Upper lobe of left lung (tissue), 6 donors: ENCODE measurements around the gene FAM81A. TPM values are rescaled to one million over a fixed set of nuclear protein-coding genes. Genes with fewer than 3 reads are reported as not detected.
"Not testable (repeated sequence)": the region's sequence is repeated elsewhere in the genome, so short reads cannot be mapped to it uniquely, and the experiment has no call there.

Source experiments
- ATAC-seq, 2 donors: fragments of 200-7000 bp; cut with Tn5 transposase; one replicate each; pipeline ENCODE4 v1.9.1; 2022; ENCODE audit warnings: mild to moderate bottlenecking in 2 of 2, moderate library complexity in 2 of 2; ENCODE audit not compliant: low FRiP score in 2 of 2
- DNase-seq, 2 donors: peaks; one replicate each; pipeline ENCODE4 v3.0.0-alpha.2; 2019 to 2020
- H3K27ac ChIP-seq, 4 donors: fragments of 200-600 bp; sonication (generic); one replicate each; pipeline ENCODE4 v1.5.1; 2016 to 2019
- H3K27me3 ChIP-seq, 4 donors: fragments of 200-600 bp; sonication (generic); one replicate each; pipeline ENCODE4 v1.5.1; 2017 to 2019
- H3K36me3 ChIP-seq, 4 donors: fragments of 200-600 bp; sonication (generic); one replicate each; pipeline ENCODE4 v1.5.1; 2016 to 2019
- H3K4me1 ChIP-seq, 4 donors: fragments of 200-600 bp; sonication (generic); one replicate each; pipeline ENCODE4 v1.5.1; 2018 to 2019
- H3K4me3 ChIP-seq, 4 donors: fragments of 200-600 bp; sonication (generic); one replicate each; pipeline ENCODE4 v1.5.1; 2017 to 2019; ENCODE audit warnings: mild to moderate bottlenecking in 2 of 4, moderate library complexity in 1 of 4
- H3K9me3 ChIP-seq, 4 donors: fragments of 200-600 bp; sonication (generic); one replicate each; pipeline ENCODE4 v1.5.1; 2018 to 2019
- CTCF ChIP-seq, 6 experiments: fragments of 450-650 bp in 4 of 6; fragments of 200-600 bp in 2 of 6; sonication (generic) in 2 of 6; IDR thresholded peaks; one replicate each; pipeline ENCODE4 v1.5.1; 2016 to 2019; ENCODE audit warnings: antibody characterized with exemption in 6 of 6
- EP300 ChIP-seq, 4 donors: sonication (generic); formaldehyde crosslinking; IDR thresholded peaks; one replicate each; pipeline ENCODE4 v1.5.1; 2017; ENCODE audit warnings: antibody characterized with exemption in 4 of 4, control low read depth in 2 of 4
- POLR2A ChIP-seq, 4 donors: fragments of 450-650 bp; IDR thresholded peaks; one replicate each; pipeline ENCODE4 v1.5.1; 2016 to 2017; ENCODE audit warnings: antibody characterized with exemption in 4 of 4, mild to moderate bottlenecking in 2 of 4
- POLR2AphosphoS5 ChIP-seq, 2 donors: sonication (generic); formaldehyde crosslinking; IDR thresholded peaks; one replicate each; pipeline ENCODE4 v1.5.1; 2017; ENCODE audit warnings: antibody characterized with exemption in 2 of 2
- WGBS, 2 donors: methylation state at CpG; one replicate each; pipeline ENCODE4 v1.1.5; 2017 to 2018; 5-methylcytosine and 5-hydroxymethylcytosine counted together
- total RNA-seq, 6 donors: library from RNA; depleted of rRNA in 4 of 6; stranded (reverse); fragments of >200 nt in 4 of 6; gene quantifications; one replicate each; pipeline versions ENCODE4 v1.1.0 to v1.2.1, GENCODE V29; 2016 to 2021
- donor health status: DM: no; HTN: no; CAD: no; lungs with moderate emphysema.
- donor health status: DM: no; HTN: yes; CAD: no; lungs with severe emphysema.

Gene FAM81A
- total RNA-seq, 6 donors from 2014 or later = 0.11 to 10.8 (median 0.80) TPM; not detected in 1

DNA sequence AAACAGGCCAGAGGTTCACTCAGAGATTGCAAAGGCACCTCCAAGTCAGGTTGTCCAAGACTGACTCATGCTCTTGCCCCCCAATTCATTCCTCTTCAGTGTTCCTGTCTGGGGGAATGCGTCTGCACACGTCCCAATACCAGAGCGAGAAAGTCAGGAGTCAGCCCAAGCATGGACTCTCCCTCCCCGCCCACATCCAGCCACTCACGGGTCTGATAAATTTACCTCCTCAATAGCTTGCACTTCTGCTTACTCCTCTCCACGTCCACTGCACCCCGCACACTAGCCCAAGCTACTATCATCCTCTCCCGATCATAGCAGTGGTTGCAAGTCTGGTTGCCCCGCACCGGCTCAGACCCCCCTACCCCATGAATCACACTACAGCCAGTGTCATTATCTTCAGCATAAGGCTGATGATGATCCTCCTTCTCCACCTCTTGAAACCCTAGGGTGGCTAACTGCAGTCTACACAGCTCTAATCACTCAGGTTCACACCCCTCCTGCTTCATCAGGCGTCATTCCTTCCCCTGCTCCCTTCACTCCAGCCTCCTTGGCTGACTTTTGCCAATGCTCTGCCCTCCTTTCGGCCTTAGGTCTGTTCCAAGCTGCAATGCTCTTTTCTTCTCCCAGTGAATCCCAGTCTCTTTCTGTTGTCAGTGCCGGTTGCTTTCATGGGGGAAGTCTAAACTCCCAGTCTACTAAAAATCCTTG lies 37.7 kb upstream of the FAM81A start:
- DNase-seq = no peak
- peak in 1 of 2 donors; percentile 43 for ATAC-seq
- no peaks in the 10 kb centered on the region for H3K36me3 ChIP-seq
- no peaks in the 10 kb centered on the region for H3K4me1 ChIP-seq
- H3K27me3 ChIP-seq = no peaks in the 10 kb centered on the region
- 79 to 80% methylated on average over 13 of the region's 13 CpGs for WGBS, 2 donors
- no peaks in the 10 kb centered on the region for H3K9me3 ChIP-seq
- H3K4me3 ChIP-seq = no peak overlapping the region
- H3K27ac ChIP-seq = no peak overlapping the region
- TF ChIP-seq POLR2A (IDR thresholded peaks at IDR 0.05) (no peak), CTCF (IDR thresholded peaks at IDR 0.05) (no peak), EP300 (IDR thresholded peaks at IDR 0.05) (no peak), POLR2AphosphoS5 (IDR thresholded peaks at IDR 0.05) (no peak)

DNA sequence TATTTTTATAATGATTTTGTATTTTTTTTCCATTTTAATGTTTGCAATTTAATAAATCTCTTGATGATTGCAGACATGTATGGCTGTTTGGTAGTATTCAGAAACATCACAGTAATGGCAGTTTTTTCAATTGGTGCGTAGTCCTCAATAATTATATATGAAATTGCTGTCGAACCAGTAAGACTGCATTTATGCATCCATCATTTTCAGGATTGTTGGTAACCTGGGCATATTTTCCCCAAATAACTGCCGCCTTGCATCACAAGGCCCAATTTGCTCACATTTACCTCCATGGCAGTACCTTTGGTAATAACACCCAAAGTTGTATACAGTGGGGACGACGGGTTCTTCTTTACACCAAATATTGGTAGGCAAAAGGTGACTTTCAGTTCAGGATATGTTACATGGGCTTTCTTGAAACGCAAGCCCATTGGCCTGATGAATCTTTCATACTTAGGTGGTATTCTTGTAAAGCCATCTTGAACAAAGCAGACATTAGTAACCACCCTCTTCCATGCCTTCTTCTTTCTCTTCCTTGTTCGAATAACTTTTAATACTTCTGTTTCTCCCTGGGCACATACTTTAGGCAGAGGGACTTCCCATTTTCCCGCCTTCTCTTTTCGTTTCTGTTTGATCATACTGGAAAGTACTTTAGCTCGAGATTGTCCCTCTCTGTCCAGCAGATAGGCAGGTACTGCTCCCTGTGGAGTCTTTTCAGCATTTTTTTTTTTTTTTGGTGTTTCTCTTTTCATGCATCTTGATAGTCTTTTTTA lies 36.7 kb upstream of the FAM81A start:
- not testable (repeated sequence) for H3K4me3 ChIP-seq, H3K27me3 ChIP-seq, ATAC-seq, H3K27ac ChIP-seq, H3K9me3 ChIP-seq, H3K4me1 ChIP-seq, DNase-seq, H3K36me3 ChIP-seq
- WGBS, 2 donors = 73 to 79% methylated on average over 10 of the region's 10 CpGs

- no peaks in the 10 kb centered on the region for H3K36me3 ChIP-seq
- H3K4me3 ChIP-seq = no peak overlapping the region
- no peaks in the 10 kb centered on the region for H3K9me3 ChIP-seq
- TF ChIP-seq EP300 (IDR thresholded peaks at IDR 0.05) (no peak), CTCF (IDR thresholded peaks at IDR 0.05) (no peak), POLR2AphosphoS5 (IDR thresholded peaks at IDR 0.05) (no peak), POLR2A (IDR thresholded peaks at IDR 0.05) (no peak)
- 72 to 74% methylated on average over 15 of the region's 15 CpGs for WGBS, 2 donors
- ATAC-seq (no peak), DNase-seq (no peak)
- H3K27me3 ChIP-seq = no peaks in the 10 kb centered on the region
- H3K4me1 ChIP-seq = peaks cover 0 to 4% (median 0%) of the 10 kb centered on the region in 4 donors
- no peak overlapping the region for H3K27ac ChIP-seq
Observed at GRCh38 chr15:59401824-59402569, 36.0 kb upstream of the FAM81A start.

GRCh38 chr15:59405079-59405478 lies 32.9 kb upstream of the FAM81A start:
- H3K4me3 ChIP-seq = no peak overlapping the region
- 70 to 80% methylated on average over 7 of the region's 7 CpGs for WGBS, 2 donors

More at GRCh38 chr15:59405079-59405478, 32.9 kb upstream of the FAM81A start:
- H3K27me3 ChIP-seq = no peaks in the 10 kb centered on the region
- peaks cover 0 to 7% (median 3%) of the 10 kb centered on the region in 4 donors for H3K4me1 ChIP-seq
- H3K36me3 ChIP-seq = no peaks in the 10 kb centered on the region
- ATAC-seq (no peak), DNase-seq (no peak)
- no peak for TF ChIP-seq CTCF (IDR thresholded peaks at IDR 0.05)
- no peaks in the 10 kb centered on the region for H3K9me3 ChIP-seq
- H3K27ac ChIP-seq = no peak overlapping the region
